ENCODE measurements around the gene MYH16.

DNA sequence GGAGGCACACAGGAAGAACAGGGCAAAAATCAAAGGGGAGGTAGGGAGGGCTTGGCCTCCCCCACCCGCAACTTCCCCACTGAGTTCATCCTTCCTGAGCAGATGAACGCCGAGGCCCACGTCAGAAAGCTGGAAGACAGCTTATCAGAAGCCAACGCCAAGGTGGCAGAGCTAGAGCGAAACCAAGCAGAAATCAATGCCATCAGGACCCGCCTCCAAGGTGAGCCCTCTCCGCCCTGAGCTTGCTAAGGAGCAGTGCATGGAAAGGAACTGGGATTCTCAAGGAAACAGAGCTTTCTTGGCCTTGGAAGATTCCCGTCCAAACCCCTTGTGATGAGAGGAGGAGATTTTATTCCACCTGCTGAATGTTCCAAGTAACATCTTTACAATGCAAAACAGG lies 16.5 kb downstream of the MYH16 start:
- TF ChIP-seq, protein P1, sequence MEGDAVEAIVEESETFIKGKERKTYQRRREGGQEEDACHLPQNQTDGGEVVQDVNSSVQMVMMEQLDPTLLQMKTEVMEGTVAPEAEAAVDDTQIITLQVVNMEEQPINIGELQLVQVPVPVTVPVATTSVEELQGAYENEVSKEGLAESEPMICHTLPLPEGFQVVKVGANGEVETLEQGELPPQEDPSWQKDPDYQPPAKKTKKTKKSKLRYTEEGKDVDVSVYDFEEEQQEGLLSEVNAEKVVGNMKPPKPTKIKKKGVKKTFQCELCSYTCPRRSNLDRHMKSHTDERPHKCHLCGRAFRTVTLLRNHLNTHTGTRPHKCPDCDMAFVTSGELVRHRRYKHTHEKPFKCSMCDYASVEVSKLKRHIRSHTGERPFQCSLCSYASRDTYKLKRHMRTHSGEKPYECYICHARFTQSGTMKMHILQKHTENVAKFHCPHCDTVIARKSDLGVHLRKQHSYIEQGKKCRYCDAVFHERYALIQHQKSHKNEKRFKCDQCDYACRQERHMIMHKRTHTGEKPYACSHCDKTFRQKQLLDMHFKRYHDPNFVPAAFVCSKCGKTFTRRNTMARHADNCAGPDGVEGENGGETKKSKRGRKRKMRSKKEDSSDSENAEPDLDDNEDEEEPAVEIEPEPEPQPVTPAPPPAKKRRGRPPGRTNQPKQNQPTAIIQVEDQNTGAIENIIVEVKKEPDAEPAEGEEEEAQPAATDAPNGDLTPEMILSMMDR (IDR thresholded peaks at IDR 0.05 in 2 of 3, conservative IDR thresholded peaks at IDR 0.05 in 1 of 3; ENCODE audit: borderline replicate concordance in 1 of 3, insufficient read depth in 1 of 3, low read depth in 2 of 3, low read length in 2 of 3): no peak
- TF ChIP-seq RAD21 (IDR thresholded peaks at IDR 0.05; ENCODE audit: low read depth): no peak
- no peak for TF ChIP-seq EZH2 (IDR thresholded peaks at IDR 0.05)
- TF ChIP-seq CBX3 (IDR thresholded peaks at IDR 0.05; ENCODE audit: low read depth): no peak
- TF ChIP-seq SRF (IDR thresholded peaks at IDR 0.05; ENCODE audit: low read depth): no peak
- TF ChIP-seq, protein P2, sequence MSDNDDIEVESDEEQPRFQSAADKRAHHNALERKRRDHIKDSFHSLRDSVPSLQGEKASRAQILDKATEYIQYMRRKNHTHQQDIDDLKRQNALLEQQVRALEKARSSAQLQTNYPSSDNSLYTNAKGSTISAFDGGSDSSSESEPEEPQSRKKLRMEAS (IDR thresholded peaks at IDR 0.05): no peak

Data from HCT116 (cell line).